Measurements from ENCODE around the gene NECAP2.
"Not testable (repeated sequence)": the region's sequence is repeated elsewhere in the genome, so short reads cannot be mapped to it uniquely, and the experiment has no call there.

The NECAP2 gene

DNA sequence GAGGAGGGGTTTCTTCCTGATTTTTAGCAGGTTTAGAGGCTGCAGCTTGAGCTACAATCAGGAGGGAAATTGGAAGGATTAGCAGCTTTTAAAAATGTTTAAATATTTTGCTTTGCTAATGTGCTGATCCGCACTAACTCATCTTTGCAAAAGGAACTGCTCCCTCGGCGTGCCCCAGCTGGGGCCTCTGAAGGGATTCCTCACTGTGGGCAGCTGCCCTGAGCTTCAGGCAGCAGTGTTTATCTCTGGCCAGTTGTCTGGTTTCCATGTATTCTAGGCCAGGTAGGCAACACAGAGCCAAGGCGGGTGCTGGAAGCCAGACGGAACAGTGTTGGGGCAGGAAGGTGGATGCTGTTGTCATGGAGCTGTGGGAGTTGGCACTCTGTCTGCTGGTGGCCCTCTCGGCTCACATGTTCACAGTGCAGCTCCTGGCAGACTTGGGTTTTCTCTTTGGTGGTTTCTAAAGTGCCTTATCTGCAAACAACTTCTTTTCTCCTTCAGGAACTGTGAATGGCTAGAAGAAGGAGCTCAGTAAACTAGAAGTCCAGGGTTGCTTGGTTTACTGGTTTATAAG is 18.9 kb downstream of the NECAP2 start:
- H3K36me3 Mint-ChIP-seq (ENCODE audit: low read depth) = peaks cover 60% of the 10 kb centered on the region
- no peak overlapping the region for H3K27ac Mint-ChIP-seq
- no peak overlapping the region for H3K4me3 Mint-ChIP-seq
- no peak for DNase-seq (ENCODE audit: low spot score)
- no peaks in the 10 kb centered on the region for H3K9me3 Mint-ChIP-seq
- H3K4me1 Mint-ChIP-seq (ENCODE audit: low read depth) = peaks cover 2% of the 10 kb centered on the region
- H3K27me3 Mint-ChIP-seq (ENCODE audit: low read depth) = no peaks in the 10 kb centered on the region

DNA sequence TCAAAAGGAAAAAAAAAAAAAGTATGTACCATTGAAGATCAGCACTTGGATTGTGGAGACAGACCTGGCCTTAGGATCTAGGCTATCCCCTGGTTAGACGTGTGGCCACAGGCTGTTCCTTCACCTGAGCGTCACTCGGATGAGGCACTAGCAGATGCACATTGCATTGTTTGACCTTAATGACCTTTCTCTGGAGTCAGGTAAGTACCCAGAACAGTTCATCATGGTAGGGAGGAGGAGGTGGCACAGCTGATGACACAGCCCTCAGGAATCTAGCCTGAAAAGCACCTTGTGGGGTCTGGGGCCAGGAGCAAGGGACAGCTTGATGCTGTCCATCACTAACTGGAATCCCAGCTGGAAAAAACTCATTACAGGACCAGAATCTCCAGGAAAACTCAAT is 21.2 kb downstream of the NECAP2 start:
- Mint-ChIP-seq H3K9me3 (no peaks in the 10 kb centered on the region), H3K27me3 (ENCODE audit: low read depth) (no peaks in the 10 kb centered on the region), H3K36me3 (ENCODE audit: low read depth) (peaks cover 52% of the 10 kb centered on the region), H3K4me3 (no peak overlapping the region), H3K4me1 (ENCODE audit: low read depth) (peaks cover 2% of the 10 kb centered on the region), H3K27ac (peak overlapping the region; percentile 15)
- no peak for DNase-seq (ENCODE audit: low spot score)

DNA sequence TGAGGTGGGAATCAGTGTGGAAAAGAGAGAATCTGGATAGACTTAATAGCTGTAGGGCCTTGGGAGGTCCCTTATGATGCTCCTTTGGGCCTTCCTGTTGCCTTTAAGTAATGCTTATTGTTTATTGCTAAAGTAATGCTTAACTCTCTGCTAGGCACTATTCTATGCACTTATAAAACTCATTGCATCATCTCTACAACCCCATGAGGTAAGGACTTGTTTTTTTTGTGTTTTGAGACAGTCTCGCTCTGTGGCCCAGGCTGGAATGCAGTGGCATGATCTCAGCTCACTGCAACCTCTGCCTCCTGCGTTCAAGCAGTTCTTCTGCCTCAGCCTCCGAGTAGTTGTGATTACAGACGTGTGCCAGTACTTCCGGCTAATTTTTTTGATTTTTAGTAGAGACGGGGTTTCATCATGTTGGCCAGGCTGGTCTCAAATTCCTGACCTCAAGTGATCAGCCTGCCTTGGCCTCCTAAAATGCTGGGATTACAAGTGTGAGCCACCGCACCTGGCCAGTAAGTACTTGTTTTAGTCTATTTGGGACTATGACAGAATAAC is 22.3 kb downstream of the NECAP2 start:
- no peak for DNase-seq (ENCODE audit: low spot score)
- H3K4me1 Mint-ChIP-seq (ENCODE audit: low read depth) = peaks cover 2% of the 10 kb centered on the region
- no peaks in the 10 kb centered on the region for H3K9me3 Mint-ChIP-seq
- H3K27ac Mint-ChIP-seq = no peak overlapping the region
- H3K4me3 Mint-ChIP-seq = no peak overlapping the region
- no peaks in the 10 kb centered on the region for H3K27me3 Mint-ChIP-seq (ENCODE audit: low read depth)
- H3K36me3 Mint-ChIP-seq (ENCODE audit: low read depth) = peaks cover 59% of the 10 kb centered on the region

DNA sequence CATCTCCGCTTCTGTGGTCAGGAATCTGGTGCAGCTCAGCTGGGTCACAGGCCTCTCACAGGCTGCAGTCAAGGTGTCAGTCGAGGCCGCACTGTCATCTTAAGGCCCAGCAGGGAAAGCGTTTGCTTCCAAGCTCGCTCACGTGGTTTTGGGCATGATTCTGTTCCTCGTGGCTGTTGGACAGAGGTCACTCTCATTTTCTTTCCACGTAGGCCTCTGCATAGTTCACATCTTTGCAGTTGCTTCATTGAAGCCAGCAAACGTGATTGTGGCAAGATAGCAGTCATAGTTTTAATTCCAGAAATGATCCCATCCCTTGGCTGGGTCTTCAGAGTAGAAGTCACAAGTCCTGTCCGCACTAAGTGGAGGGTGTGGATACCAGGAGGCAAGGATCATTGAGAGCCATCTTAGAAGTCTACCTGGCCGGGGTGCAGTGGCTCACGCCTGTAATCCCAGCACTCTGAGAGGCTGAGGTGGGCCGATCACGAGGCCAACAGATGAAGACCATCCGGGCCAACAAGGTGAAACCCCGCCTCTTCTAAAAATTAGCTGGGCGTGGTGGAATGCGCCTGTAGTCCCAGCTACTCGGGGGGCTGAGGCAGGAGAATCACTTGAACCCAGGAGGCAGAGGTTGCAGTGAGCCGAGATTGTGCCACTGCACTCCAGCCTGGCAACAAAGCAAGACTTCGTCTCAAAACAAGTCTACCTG is 24.5 kb downstream of the NECAP2 start:
- DNase-seq (ENCODE audit: low spot score) = no peak
- Mint-ChIP-seq H3K36me3 (ENCODE audit: low read depth) (peaks cover 57% of the 10 kb centered on the region), H3K27me3 (ENCODE audit: low read depth) (no peaks in the 10 kb centered on the region), H3K9me3 (no peaks in the 10 kb centered on the region), H3K4me1 (ENCODE audit: low read depth) (peaks cover 2% of the 10 kb centered on the region), H3K27ac (no peak overlapping the region), H3K4me3 (no peak overlapping the region)

DNA sequence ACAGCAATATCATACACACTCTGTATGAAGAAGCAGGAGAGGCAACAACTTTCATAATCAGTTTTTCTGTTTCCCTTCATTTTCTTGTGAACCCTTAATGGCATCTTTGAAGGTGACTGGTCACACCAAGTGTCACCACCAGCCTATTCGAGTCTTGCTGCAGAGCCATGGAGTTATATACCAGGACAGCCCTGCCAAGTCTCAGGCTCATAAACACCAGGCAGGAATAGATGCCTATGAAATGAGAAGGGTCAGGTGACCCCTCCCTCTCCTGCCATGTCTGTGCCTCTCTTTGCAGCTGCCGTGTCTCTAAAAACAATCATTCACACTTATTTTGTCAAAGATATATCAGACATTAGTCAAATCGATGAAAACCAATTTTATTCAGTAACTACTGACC is 28.0 kb downstream of the NECAP2 start:
- Mint-ChIP-seq H3K4me1 (ENCODE audit: low read depth) (no peaks in the 10 kb centered on the region), H3K9me3 (no peaks in the 10 kb centered on the region), H3K4me3 (no peak overlapping the region), H3K27ac (no peak overlapping the region), H3K36me3 (ENCODE audit: low read depth) (peaks cover 42% of the 10 kb centered on the region), H3K27me3 (ENCODE audit: low read depth) (no peaks in the 10 kb centered on the region)
- DNase-seq (ENCODE audit: low spot score) = no peak

DNA sequence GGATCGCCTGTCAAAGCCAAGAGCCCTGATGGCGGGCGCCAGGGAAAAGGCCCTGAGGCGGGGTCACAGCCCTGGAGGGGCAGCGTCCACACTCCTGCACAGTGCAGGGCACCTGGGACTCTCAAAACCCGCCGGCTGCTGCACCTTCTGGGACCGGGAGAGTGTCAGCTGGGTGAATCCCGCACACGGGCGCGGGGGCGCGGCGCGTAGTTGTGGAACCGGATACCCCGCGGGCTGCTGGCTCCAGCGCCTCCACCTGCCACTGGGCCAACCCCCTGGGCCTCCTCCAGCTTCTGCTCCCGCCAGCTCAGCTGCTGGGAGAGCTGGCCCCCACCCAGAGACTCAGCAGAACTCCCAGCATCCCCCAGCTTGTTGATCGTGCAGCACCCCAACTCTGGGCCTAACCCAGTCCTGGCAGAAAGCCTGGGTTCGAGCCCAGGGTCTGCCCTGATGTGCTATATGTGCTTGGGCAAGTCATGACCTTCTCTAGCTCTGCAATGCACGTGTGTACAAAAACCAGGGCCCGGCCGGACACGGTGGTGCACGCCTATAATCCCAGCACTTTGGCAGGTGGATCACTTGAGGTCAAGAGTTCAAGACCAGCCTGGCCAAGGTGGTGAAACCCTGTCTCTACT is 33.8 kb downstream of the NECAP2 start:
- peaks cover 16% of the 10 kb centered on the region for H3K36me3 Mint-ChIP-seq (ENCODE audit: low read depth)
- H3K27me3 Mint-ChIP-seq (ENCODE audit: low read depth) = no peaks in the 10 kb centered on the region
- no peaks in the 10 kb centered on the region for H3K9me3 Mint-ChIP-seq
- no peaks in the 10 kb centered on the region for H3K4me1 Mint-ChIP-seq (ENCODE audit: low read depth)
- no peak for DNase-seq (ENCODE audit: low spot score)
- no peak overlapping the region for H3K4me3 Mint-ChIP-seq
- no peak overlapping the region for H3K27ac Mint-ChIP-seq

DNA sequence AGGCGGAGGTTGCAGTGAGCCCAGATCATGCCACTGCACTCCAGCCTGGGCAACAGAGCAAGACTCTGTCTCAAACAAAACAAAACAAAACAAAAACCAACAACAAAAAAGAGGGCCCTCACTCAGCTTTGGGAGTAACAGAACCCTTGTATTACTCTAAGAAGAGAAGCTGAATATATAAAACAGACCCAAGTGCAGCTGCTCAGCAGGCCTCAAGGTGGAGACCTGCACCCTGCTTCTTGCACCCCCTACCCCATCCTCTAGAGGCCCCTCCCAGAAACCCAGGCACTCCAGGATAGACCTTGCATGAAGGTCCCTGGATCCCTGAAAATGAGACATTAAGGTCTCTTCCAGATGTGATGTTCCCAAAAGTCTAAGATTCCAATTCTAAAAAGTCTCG is 34.4 kb downstream of the NECAP2 start:
- H3K27me3 Mint-ChIP-seq (ENCODE audit: low read depth); H3K27ac Mint-ChIP-seq; H3K4me3 Mint-ChIP-seq; DNase-seq (ENCODE audit: low spot score); H3K4me1 Mint-ChIP-seq (ENCODE audit: low read depth); H3K9me3 Mint-ChIP-seq: not testable (repeated sequence)
- H3K36me3 Mint-ChIP-seq (ENCODE audit: low read depth) = peaks cover 13% of the 10 kb centered on the region

DNA sequence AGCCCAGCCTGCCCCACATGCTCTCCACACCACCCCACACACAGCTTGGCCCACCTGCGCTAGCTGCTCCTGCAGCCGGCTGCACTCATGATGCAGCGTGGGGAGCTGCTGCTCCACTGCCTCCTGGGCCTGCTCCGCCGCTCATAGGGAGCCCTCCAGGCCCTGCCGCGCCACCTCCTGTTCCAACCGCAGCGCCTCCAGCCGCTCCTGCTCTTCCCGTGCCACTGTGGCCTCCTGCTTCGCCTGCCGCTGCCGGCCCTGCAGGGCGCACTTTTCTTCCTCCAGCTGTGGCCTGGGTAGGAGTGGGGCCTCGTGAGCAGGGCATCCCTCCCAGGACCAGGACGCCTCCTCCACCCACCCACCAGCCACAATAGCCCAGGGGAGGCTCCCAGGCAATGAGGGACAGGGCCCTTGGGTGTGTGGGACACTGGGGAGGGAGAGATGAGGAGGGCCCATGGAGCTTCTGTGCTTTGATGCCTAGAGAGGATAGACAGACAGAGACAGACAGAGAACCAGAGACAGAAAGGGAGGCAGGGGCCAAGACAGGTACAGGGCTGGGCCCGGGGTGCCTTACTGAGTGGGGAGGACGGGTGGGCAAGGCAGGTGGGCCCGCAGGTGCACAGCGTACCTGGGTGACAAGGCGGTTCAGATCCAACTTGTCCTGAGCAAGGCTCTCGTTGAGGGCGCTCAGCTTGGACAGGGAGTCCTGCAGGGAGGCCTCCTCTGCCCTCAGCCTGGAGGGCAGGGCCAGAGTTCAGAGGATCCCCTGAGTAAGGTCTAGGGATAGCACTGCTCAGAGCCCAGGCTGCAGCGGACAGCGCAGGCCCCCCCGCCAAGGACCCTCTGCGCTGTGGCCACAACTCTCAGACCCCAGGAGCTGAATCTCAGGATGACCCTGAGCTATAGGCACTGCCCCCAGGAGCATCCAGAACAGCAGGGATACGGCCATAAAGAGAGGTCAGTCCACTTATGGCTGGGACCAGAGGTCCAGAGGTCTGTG is 35.5 kb downstream of the NECAP2 start:
- not testable (repeated sequence) for H3K27me3 Mint-ChIP-seq (ENCODE audit: low read depth); DNase-seq (ENCODE audit: low spot score); H3K9me3 Mint-ChIP-seq; H3K27ac Mint-ChIP-seq; H3K4me3 Mint-ChIP-seq; H3K4me1 Mint-ChIP-seq (ENCODE audit: low read depth)
- H3K36me3 Mint-ChIP-seq (ENCODE audit: low read depth) = peaks cover 20% of the 10 kb centered on the region

DNA sequence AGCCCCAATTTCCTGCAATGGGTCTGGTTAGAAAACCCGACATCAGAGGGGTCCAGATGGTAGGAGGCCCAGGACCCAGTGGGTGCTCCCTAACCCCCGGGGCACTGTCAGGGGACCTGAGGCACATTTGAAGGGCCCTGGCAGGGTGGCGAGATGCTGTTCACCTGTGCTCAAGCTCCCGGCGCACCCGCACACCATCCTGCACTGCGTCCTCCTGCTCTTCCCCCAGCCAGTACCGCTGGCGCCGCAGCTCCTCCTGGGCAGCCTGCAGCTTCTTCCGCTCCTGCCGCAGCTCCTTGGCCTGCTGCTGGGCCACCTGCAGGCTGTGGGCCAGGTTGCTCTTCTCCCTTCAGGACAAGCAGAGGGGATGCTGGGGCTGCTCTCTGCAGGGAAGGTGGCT is 37.6 kb downstream of the NECAP2 start:
- DNase-seq (ENCODE audit: low spot score) = no peak
- Mint-ChIP-seq H3K27me3 (ENCODE audit: low read depth) (no peaks in the 10 kb centered on the region), H3K27ac (no peak overlapping the region), H3K4me1 (ENCODE audit: low read depth) (no peaks in the 10 kb centered on the region), H3K36me3 (ENCODE audit: low read depth) (peaks cover 20% of the 10 kb centered on the region), H3K9me3 (no peaks in the 10 kb centered on the region), H3K4me3 (no peak overlapping the region)

DNA sequence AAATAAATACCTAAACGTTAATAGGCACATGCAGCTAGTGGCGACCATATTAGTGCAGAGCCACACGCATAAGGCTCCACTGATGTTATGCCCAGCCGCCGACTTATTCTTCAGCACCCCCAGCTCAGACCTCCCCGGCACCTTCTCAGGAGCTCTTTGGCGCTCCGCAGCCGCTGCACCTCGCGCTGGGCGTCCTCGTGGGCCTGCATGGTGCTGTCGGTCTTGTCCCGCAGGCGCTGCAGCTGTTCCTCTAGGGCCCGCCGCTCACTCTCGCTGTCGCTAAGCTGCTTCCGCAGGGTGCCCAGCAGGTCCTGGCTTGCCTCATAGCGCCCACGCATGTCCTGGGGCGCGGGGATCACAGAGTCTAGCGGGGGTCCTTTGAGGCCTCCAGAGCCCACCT is 42.6 kb downstream of the NECAP2 start:
- H3K36me3 Mint-ChIP-seq (ENCODE audit: low read depth) = peaks cover 15% of the 10 kb centered on the region
- H3K4me1 Mint-ChIP-seq (ENCODE audit: low read depth); H3K27ac Mint-ChIP-seq; DNase-seq (ENCODE audit: low spot score); H3K27me3 Mint-ChIP-seq (ENCODE audit: low read depth); H3K9me3 Mint-ChIP-seq; H3K4me3 Mint-ChIP-seq: not testable (repeated sequence)

DNA sequence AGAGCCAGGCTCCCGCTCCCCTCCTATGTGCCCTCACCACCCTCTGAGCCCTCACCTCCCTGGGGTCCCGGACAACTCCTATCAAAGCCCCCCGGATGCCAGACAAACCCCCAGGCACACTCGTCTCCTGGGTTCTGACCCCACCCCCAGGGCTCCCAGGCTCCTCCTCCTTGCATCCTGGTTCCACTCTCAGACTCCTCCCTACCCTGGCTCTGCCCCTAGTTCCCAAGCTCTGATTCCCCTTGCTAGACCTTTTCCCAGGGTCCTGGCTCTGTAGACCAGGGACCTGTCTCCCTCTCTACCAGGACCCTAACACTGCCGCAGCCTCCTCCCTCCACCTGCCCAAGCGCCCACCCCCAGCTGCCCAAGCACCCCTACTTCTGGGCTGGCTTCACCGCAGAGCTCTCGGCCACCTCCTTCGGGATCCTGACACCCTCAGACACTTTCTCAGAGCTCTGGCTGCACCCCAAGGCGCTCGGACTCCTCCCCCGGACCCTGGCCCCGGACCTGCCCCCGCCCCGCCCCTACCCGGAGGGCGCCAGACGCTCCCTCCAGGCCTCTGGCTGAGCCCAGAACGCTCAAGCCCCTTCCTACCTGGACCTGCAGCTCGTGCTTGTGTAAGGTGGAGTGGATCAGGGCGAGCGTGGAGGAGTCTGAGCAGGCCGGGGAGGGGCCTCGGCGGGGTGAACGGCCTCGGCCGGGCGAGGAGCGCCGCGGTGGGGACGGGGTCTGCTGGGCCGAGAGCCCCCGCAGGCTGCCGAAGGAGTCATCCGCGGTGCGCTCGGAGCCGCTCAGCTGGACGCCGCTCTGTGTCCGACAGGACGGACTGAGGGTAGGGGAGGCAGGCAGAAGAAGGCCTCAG is 43.3 kb downstream of the NECAP2 start:
- not testable (repeated sequence) for H3K27ac Mint-ChIP-seq
- peaks cover 13% of the 10 kb centered on the region for H3K36me3 Mint-ChIP-seq (ENCODE audit: low read depth)

DNA sequence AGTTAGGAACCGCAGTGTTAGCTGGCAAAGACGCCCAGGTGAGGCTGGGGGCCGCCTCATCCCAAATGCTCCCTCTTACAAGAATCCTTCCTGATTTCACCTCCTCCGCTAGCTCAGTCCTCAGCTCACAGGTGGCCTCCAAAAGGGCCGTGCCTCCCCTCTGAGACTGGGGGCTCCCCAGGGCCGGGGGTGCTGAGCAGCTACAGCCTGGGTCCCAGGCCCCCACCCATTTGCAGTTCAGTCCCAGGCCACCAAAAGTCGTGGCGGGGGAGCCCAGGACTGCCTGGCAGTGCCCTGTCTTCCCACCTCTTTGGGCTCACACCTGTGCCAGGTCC is 43.9 kb downstream of the NECAP2 start:
- Mint-ChIP-seq H3K4me1 (ENCODE audit: low read depth) (no peaks in the 10 kb centered on the region), H3K4me3 (no peak overlapping the region), H3K27ac (no peak overlapping the region), H3K36me3 (ENCODE audit: low read depth) (peaks cover 13% of the 10 kb centered on the region), H3K27me3 (ENCODE audit: low read depth) (no peaks in the 10 kb centered on the region), H3K9me3 (no peaks in the 10 kb centered on the region)
- no peak for DNase-seq (ENCODE audit: low spot score)

More for the DNA sequence above, 43.3 kb downstream of the NECAP2 start:
- not testable (repeated sequence) for H3K9me3 Mint-ChIP-seq; H3K4me3 Mint-ChIP-seq; DNase-seq (ENCODE audit: low spot score); H3K27me3 Mint-ChIP-seq (ENCODE audit: low read depth); H3K4me1 Mint-ChIP-seq (ENCODE audit: low read depth)

DNA sequence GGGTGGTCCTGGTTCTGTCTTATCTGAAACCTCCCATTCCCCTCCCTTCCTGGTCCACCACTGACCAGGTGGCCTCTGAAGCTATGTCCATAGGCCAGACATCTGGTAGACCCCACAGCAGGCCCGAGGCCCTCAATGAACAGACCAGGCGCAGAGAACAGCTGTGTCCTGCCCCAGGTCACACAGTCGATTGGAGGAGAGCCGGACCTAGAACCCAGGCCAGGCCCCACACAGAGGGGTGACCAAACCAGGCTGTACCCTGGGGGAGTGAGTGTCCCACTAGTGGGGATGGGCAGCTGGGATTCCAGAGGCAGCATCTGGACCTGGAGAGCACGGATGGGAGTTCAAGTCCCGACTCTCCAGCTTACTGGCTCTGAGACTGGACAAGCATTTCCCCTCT is 44.4 kb downstream of the NECAP2 start:
- DNase-seq (ENCODE audit: low spot score) = no peak
- Mint-ChIP-seq H3K36me3 (ENCODE audit: low read depth) (peaks cover 13% of the 10 kb centered on the region), H3K4me1 (ENCODE audit: low read depth) (no peaks in the 10 kb centered on the region), H3K27me3 (ENCODE audit: low read depth) (no peaks in the 10 kb centered on the region), H3K9me3 (no peaks in the 10 kb centered on the region), H3K4me3 (no peak overlapping the region), H3K27ac (no peak overlapping the region)
